T-helper 17 cell (primary cell): ENCODE measurements around the gene OTOL1. TPM values are rescaled to one million over a fixed set of nuclear protein-coding genes. Genes with fewer than 3 reads are reported as not detected.

ENCODE experiments used
- ATAC-seq: fragments of 150-1000 bp; cut with Tn5 transposase; 2 replicates; pipeline ENCODE4 v1.10.0; 2021; ENCODE audit warnings: mild to moderate bottlenecking, moderate library complexity
- DNase-seq, 3 donors: peaks; one replicate each; pipeline versions ENCODE4 v3.0.0 to v3.0.0-alpha.2; 2020 to 2021
- H3K9me3 ChIP-seq: one replicate; pipeline ENCODE4 v1.7.0; 2013; ENCODE audit warnings: low read length, mild to moderate bottlenecking; ENCODE audit not compliant: control insufficient read depth, poor library complexity, severe bottlenecking
- H3K27ac Mint-ChIP-seq: one replicate; pipeline ENCODE4 v1.8.0; 2022; ENCODE audit warnings: mild to moderate bottlenecking, moderate library complexity, mixed read lengths
- H3K27me3 Mint-ChIP-seq: one replicate; pipeline ENCODE4 v1.8.0; 2022; ENCODE audit warnings: mixed read lengths
- H3K36me3 Mint-ChIP-seq: one replicate; pipeline ENCODE4 v1.8.0; 2022; ENCODE audit warnings: low read depth, mixed read lengths
- H3K4me1 Mint-ChIP-seq: one replicate; pipeline ENCODE4 v1.8.0; 2022; ENCODE audit warnings: mild to moderate bottlenecking, mixed read lengths
- H3K4me3 Mint-ChIP-seq: one replicate; pipeline ENCODE4 v1.8.0; 2022; ENCODE audit warnings: mild to moderate bottlenecking, moderate library complexity, mixed read lengths
- total RNA-seq, 4 donors: library from RNA in 2 of 4; stranded (reverse) in 2 of 4; gene quantifications; one replicate each; pipeline ENCODE4 v1.2.3 and lab custom pipeline; 2022 to 2026

The OTOL1 gene
- total RNA-seq, 2 donors from 2014 or later = not detected

DNA sequence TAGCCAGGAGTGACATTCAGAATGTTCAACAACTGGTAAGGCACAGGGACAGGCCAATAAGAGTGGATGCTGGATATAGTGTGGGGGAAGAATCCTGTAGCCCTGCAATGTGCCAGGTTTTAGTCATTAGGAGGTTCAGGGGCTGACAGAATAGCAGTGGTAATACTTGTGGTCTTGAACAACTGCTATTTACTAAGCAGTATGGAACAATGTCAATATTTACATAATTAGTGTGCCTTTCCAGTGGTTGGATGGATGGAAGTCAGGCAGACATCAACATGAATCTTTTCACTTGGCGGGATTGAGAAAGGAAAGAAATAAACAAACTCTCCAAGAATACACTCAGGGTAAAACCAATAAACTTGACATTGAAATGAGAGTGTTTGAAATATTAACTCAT, 55.1 kb downstream of the OTOL1 start:
- no peaks in the 10 kb centered on the region for H3K4me1 Mint-ChIP-seq
- H3K27ac Mint-ChIP-seq = no peak overlapping the region
- no peak overlapping the region for H3K4me3 Mint-ChIP-seq
- peaks cover 33% of the 10 kb centered on the region for H3K27me3 Mint-ChIP-seq
- DNase-seq (no peak), ATAC-seq (no peak)
- H3K36me3 Mint-ChIP-seq = no peaks in the 10 kb centered on the region
- H3K9me3 ChIP-seq = no peaks in the 10 kb centered on the region

GRCh38 chr3:161552984-161553560, 56.5 kb downstream of the OTOL1 start:
- DNase-seq (no peak), ATAC-seq (no peak)
- Mint-ChIP-seq H3K4me1 (no peaks in the 10 kb centered on the region), H3K27me3 (peaks cover 33% of the 10 kb centered on the region), H3K36me3 (no peaks in the 10 kb centered on the region), H3K27ac (no peak overlapping the region), H3K4me3 (no peak overlapping the region)
- no peaks in the 10 kb centered on the region for H3K9me3 ChIP-seq

Other genes with a start within 250 kb of the OTOL1 start
- under 1 TPM in 1 of 2 donors, not detected in 1; 0.32 TPM for gene SPTSSB, start 125.3 kb upstream of the OTOL1 start, total RNA-seq